ENCODE data around the gene ATP13A3. TPM values are rescaled to one million over a fixed set of nuclear protein-coding genes. Genes with fewer than 3 reads are reported as not detected.

ATP13A3 gene
- total and polyA plus RNA-seq, 10 of the 15 experiments (the other 5 are each of a cell fraction or from before 2014, with no cell fraction given): 14.0 to 108 (median 69.5) TPM

DNA sequence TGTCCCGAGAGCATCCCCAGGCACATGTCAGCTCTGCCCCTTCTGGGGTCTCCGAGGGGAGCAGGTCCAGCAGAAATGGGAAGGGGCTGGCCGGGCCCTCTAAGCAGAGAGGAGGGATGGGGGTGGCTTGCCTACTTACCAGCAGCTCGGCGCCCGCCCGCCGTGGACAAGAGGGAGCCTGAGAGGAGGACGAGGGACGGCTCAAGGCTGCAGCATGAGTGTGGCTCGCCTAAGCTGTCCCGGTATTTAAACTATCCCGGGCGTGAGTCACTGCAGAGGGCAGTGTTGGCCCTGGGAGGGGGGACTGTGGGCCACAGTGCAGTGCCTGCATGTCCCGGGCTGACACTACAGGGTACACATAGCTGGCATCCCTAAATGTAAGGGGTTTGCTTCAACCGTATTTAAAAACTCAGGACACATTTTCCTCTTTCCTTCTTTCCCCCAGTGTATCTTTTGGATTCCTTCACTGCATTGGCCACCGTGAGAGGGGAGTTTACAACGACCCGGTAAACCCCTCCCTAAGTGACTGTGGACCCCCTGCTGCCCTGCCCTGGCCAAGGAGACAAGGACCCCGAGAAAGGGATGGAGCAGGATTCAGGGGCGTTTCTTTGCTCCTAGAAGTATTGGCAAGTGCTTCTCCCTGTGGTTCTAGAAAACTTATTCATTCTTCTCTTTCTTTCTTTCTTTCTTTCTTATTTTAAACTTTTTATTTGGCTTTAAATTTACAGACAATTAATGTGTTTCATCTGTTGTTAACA is 117.1 kb downstream of the ATP13A3 start, which contains the start of gene LRRC15 (continued):
- no peak for TF ChIP-seq STAT1 (conservative IDR thresholded peaks at IDR 0.05)
- no peak for TF ChIP-seq SIN3A (IDR thresholded peaks at IDR 0.05; ENCODE audit: low read depth, low read length)
- TF ChIP-seq BACH1 (IDR thresholded peaks at IDR 0.05; ENCODE audit: borderline replicate concordance): no peak

DNA sequence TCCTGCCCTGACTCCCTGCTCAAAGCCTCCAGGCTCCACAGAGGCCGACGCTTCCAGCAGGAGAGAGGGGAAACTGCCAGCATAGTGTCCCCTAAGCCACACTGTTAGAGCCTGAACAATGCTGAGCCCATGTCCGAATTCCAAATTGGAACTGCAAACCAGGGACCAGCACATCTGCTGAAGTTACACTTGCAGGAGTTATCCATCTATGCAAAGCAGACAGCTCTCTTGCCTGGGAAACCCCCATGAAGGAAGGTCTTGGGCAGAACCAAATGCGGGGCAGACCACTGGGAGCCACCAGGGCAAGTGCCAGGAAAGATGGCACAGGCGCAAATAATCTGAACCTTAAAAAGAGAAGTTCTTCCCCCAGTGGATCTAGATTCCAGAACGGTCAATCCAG is 117.9 kb downstream of the ATP13A3 start:
- H3K4me2 ChIP-seq (ENCODE audit: control insufficient read depth, insufficient read depth): no peak overlapping the region
- H3K27me3 ChIP-seq (replicated peaks in 1 of 2; ENCODE audit: control insufficient read depth in 2 of 2, insufficient read depth in 2 of 2, low read length in 1 of 2): peaks cover 8 to 13% of the 10 kb centered on the region in 2 experiments; a peak in 3 of 4 replicates
- ChIA-PET CTCF (interaction anchor here (0.7 to 1.5 kb wide), 2 partner anchors 25 to 40 kb away, joined by 3 to 6 read pairs; no protein-coding TSS in a partner anchor), POLR2A (no interaction called here), SMC1A (ENCODE audit: uncharacterized antibody, unreplicated experiment) (no interaction called here), RAD21 (ENCODE audit: unreplicated experiment) (no interaction called here)
- BruUV-seq (replicated peaks): no TSS peak
- ATAC-seq: no peak
- in situ Hi-C loops (cut with MboI) (no loop called here), intact Hi-C loops (cut with micrococcal nuclease; ENCODE audit: unreplicated experiment) (no loop called here)
- H3K36me3 ChIP-seq (ENCODE audit: control insufficient read depth in 2 of 2, insufficient read depth in 2 of 2, low read length in 1 of 2): no peaks in the 10 kb centered on the region
- 35% methylated on average over 6 of the region's 6 CpGs for WGBS (ENCODE audit: insufficient coverage, insufficient replicate concordance, low lambda C conversion rate, missing lambda C conversion rate)
- DNase-seq (ENCODE audit: low read depth, low spot score): no peak
- no peak overlapping the region for H3K27ac ChIP-seq (ENCODE audit: control insufficient read depth, insufficient read depth)
- no peaks in the 10 kb centered on the region for H4K20me1 ChIP-seq (ENCODE audit: control insufficient read depth, insufficient read depth)
- H3K4me1 ChIP-seq (ENCODE audit: control insufficient read depth, insufficient read depth, low read length): no peaks in the 10 kb centered on the region
- H3K9me3 ChIP-seq (replicated peaks; ENCODE audit: control insufficient read depth, insufficient read depth, low read length): no peaks in the 10 kb centered on the region
- H2AFZ ChIP-seq (ENCODE audit: control insufficient read depth, low read depth, low read length): no peak overlapping the region
- no peaks in the 10 kb centered on the region for H3K79me2 ChIP-seq (ENCODE audit: control insufficient read depth, insufficient read depth, low read length)
- no peak overlapping the region for H3K4me3 ChIP-seq
- no peak for FAIRE-seq
- no peak overlapping the region for H3K9ac ChIP-seq (ENCODE audit: control insufficient read depth, insufficient read depth, low read length)
- TF ChIP-seq TBL1XR1 (IDR thresholded peaks at IDR 0.05; ENCODE audit: low read depth, low read length) (no peak), HDAC2 (IDR thresholded peaks at IDR 0.05) (no peak), TARDBP (IDR thresholded peaks at IDR 0.05; ENCODE audit: borderline replicate concordance) (no peak), YY1 (IDR thresholded peaks at IDR 0.05; ENCODE audit: low read depth, low read length) (no peak), SMC3 (IDR thresholded peaks at IDR 0.05; ENCODE audit: borderline replicate concordance, low read length) (no peak), HDGF (IDR thresholded peaks at IDR 0.05) (no peak), NFIC (IDR thresholded peaks at IDR 0.05; ENCODE audit: low read depth, low read length) (no peak), ZNF622 (IDR thresholded peaks at IDR 0.05) (no peak), JUNB (IDR thresholded peaks at IDR 0.05) (no peak), RCOR1 (conservative IDR thresholded peaks at IDR 0.05; ENCODE audit: low read depth, low read length) (no peak), EGR1 (IDR thresholded peaks at IDR 0.05; ENCODE audit: borderline replicate concordance in 1 of 2, low read depth in 2 of 2, low read length in 2 of 2) (no peak)
- TF ChIP-seq, protein P1, sequence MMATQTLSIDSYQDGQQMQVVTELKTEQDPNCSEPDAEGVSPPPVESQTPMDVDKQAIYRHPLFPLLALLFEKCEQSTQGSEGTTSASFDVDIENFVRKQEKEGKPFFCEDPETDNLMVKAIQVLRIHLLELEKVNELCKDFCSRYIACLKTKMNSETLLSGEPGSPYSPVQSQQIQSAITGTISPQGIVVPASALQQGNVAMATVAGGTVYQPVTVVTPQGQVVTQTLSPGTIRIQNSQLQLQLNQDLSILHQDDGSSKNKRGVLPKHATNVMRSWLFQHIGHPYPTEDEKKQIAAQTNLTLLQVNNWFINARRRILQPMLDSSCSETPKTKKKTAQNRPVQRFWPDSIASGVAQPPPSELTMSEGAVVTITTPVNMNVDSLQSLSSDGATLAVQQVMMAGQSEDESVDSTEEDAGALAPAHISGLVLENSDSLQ (IDR thresholded peaks at IDR 0.05): no peak
- TF ChIP-seq, protein P2, sequence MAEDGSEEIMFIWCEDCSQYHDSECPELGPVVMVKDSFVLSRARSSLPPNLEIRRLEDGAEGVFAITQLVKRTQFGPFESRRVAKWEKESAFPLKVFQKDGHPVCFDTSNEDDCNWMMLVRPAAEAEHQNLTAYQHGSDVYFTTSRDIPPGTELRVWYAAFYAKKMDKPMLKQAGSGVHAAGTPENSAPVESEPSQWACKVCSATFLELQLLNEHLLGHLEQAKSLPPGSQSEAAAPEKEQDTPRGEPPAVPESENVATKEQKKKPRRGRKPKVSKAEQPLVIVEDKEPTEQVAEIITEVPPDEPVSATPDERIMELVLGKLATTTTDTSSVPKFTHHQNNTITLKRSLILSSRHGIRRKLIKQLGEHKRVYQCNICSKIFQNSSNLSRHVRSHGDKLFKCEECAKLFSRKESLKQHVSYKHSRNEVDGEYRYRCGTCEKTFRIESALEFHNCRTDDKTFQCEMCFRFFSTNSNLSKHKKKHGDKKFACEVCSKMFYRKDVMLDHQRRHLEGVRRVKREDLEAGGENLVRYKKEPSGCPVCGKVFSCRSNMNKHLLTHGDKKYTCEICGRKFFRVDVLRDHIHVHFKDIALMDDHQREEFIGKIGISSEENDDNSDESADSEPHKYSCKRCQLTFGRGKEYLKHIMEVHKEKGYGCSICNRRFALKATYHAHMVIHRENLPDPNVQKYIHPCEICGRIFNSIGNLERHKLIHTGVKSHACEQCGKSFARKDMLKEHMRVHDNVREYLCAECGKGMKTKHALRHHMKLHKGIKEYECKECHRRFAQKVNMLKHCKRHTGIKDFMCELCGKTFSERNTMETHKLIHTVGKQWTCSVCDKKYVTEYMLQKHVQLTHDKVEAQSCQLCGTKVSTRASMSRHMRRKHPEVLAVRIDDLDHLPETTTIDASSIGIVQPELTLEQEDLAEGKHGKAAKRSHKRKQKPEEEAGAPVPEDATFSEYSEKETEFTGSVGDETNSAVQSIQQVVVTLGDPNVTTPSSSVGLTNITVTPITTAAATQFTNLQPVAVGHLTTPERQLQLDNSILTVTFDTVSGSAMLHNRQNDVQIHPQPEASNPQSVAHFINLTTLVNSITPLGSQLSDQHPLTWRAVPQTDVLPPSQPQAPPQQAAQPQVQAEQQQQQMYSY (CRISPR knock-in tag; IDR thresholded peaks at IDR 0.05): no peak
